ENCODE results near the gene SMIM15.

GRCh38 chr5:61184708-61185107 is 22.4 kb upstream of the SMIM15 start:
- TF ChIP-seq, protein P1, sequence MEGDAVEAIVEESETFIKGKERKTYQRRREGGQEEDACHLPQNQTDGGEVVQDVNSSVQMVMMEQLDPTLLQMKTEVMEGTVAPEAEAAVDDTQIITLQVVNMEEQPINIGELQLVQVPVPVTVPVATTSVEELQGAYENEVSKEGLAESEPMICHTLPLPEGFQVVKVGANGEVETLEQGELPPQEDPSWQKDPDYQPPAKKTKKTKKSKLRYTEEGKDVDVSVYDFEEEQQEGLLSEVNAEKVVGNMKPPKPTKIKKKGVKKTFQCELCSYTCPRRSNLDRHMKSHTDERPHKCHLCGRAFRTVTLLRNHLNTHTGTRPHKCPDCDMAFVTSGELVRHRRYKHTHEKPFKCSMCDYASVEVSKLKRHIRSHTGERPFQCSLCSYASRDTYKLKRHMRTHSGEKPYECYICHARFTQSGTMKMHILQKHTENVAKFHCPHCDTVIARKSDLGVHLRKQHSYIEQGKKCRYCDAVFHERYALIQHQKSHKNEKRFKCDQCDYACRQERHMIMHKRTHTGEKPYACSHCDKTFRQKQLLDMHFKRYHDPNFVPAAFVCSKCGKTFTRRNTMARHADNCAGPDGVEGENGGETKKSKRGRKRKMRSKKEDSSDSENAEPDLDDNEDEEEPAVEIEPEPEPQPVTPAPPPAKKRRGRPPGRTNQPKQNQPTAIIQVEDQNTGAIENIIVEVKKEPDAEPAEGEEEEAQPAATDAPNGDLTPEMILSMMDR (IDR thresholded peaks at IDR 0.05), result no peak
- no peak for TF ChIP-seq POLR2A (IDR thresholded peaks at IDR 0.05)
